Activated CD8-positive, alpha-beta T cell treated with anti-CD3 and anti-CD28 coated beads for 36 hours (primary cell): ENCODE data around the gene TNNT3. TPM values are rescaled to one million over a fixed set of nuclear protein-coding genes. Genes with fewer than 3 reads are reported as not detected.

ENCODE experiments used
- ATAC-seq: fragments of 200-7000 bp; cut with Tn5 transposase; one replicate; pipeline ENCODE4 v1.10.0; 2021; ENCODE audit warnings: mild to moderate bottlenecking, moderate library complexity
- CTCF ChIA-PET: fragments of 350-600 bp; sonication (Branson Sonifier 250); formaldehyde crosslinking; loops from one replicate; lab custom pipeline; 2021; ENCODE audit warnings: antibody characterized with exemption; lab: Charles Lee
- POLR2A ChIA-PET: fragments of 350-600 bp; sonication (Branson Sonifier 250); formaldehyde crosslinking; loops from one replicate; lab custom pipeline; 2021; ENCODE audit warnings: antibody characterized with exemption; lab: Charles Lee
- DNase-seq: peaks from one replicate; pipeline ENCODE4 v3.0.0-alpha.2; 2020
- H3K27ac Mint-ChIP-seq: one replicate; pipeline ENCODE4 v1.8.0; 2021; ENCODE audit warnings: mild to moderate bottlenecking, mixed read lengths
- H3K27me3 Mint-ChIP-seq: one replicate; pipeline ENCODE4 v1.8.0; 2021; ENCODE audit warnings: mixed read lengths
- H3K36me3 Mint-ChIP-seq: one replicate; pipeline ENCODE4 v1.8.0; 2021; ENCODE audit warnings: low read depth, mixed read lengths
- H3K4me1 Mint-ChIP-seq: one replicate; pipeline ENCODE4 v1.8.0; 2021; ENCODE audit warnings: low read depth, mixed read lengths
- H3K4me3 Mint-ChIP-seq: one replicate; pipeline ENCODE4 v1.8.0; 2021; ENCODE audit warnings: mild to moderate bottlenecking, moderate library complexity, mixed read lengths
- H3K9me3 Mint-ChIP-seq: one replicate; pipeline ENCODE4 v1.8.0; 2021; ENCODE audit warnings: mixed read lengths
- intact Hi-C: fragments of 100-400 bp; cut with micrococcal nuclease; formaldehyde crosslinking; loops from one replicate; pipeline ENCODE4 v1.10.0; 2022
- total RNA-seq, 2 experiments: library from RNA; stranded (reverse); gene quantifications; one replicate each; pipeline ENCODE4 v1.2.3, GENCODE V29; 2021
- TF ChIP-seq, protein P1 (sequence below): fragments of 200-600 bp; IDR thresholded peaks from one replicate; pipeline ENCODE4 v1.8.0; 2022; ENCODE audit warnings: antibody characterized with exemption, mild to moderate bottlenecking

The TNNT3 gene
- total RNA-seq, 2 experiments from 2014 or later: 4.9 to 5.4 TPM

DNA sequence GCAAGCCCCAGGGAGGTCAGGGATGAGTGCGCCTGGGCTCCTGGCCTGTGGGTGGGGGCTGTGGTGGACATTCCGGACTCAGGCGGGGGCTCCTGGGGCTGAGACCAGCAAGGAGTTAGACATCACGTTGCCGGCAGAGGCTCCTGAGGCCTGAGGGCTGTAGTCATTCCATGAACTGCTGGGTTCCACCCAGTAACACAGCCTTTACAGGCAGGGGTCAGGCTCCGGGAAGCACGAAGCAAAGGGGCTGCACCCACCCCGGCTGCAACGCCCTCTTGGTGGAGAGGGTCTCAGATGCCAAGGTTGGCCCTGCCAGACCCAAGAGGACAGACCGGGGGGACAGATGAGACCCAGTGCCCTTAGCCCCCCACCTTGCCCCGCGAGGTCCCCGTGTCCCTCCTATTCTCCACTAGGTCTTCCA lies 9.0 kb downstream of the TNNT3 start:
- TF ChIP-seq, protein P1, sequence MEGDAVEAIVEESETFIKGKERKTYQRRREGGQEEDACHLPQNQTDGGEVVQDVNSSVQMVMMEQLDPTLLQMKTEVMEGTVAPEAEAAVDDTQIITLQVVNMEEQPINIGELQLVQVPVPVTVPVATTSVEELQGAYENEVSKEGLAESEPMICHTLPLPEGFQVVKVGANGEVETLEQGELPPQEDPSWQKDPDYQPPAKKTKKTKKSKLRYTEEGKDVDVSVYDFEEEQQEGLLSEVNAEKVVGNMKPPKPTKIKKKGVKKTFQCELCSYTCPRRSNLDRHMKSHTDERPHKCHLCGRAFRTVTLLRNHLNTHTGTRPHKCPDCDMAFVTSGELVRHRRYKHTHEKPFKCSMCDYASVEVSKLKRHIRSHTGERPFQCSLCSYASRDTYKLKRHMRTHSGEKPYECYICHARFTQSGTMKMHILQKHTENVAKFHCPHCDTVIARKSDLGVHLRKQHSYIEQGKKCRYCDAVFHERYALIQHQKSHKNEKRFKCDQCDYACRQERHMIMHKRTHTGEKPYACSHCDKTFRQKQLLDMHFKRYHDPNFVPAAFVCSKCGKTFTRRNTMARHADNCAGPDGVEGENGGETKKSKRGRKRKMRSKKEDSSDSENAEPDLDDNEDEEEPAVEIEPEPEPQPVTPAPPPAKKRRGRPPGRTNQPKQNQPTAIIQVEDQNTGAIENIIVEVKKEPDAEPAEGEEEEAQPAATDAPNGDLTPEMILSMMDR: no peak
- ChIA-PET POLR2A (no interaction called here), CTCF (interaction anchor here (2.0 kb wide), 1 partner anchor 46 kb away, joined by 5 read pairs; no protein-coding TSS in a partner anchor)
- Mint-ChIP-seq H3K27ac (no peak overlapping the region), H3K9me3 (no peaks in the 10 kb centered on the region), H3K4me1 (peaks cover 2% of the 10 kb centered on the region), H3K27me3 (no peaks in the 10 kb centered on the region), H3K4me3 (no peak overlapping the region), H3K36me3 (no peaks in the 10 kb centered on the region)
- DNase-seq (no peak), ATAC-seq (no peak)
- intact Hi-C loops: no loop called here

- ChIA-PET POLR2A (interaction anchor here (0.8 kb wide), 1 partner anchor 69 kb away, joined by 3 read pairs; the partner anchor contains the start of gene H19), CTCF (interaction anchor here (2.0 kb wide), 1 partner anchor 47 kb away, joined by 5 read pairs; no protein-coding TSS in a partner anchor)
- DNase-seq: no peak
- ATAC-seq: no peak
- Mint-ChIP-seq H3K27ac (no peak overlapping the region), H3K4me3 (no peak overlapping the region), H3K36me3 (no peaks in the 10 kb centered on the region), H3K27me3 (no peaks in the 10 kb centered on the region), H3K9me3 (no peaks in the 10 kb centered on the region), H3K4me1 (peaks cover 2% of the 10 kb centered on the region)
- intact Hi-C loops: no loop called here
- TF ChIP-seq, protein P1: no peak
These were observed 9.5 kb downstream of the TNNT3 start for GRCh38 chr11:1928891-1929541.

DNA sequence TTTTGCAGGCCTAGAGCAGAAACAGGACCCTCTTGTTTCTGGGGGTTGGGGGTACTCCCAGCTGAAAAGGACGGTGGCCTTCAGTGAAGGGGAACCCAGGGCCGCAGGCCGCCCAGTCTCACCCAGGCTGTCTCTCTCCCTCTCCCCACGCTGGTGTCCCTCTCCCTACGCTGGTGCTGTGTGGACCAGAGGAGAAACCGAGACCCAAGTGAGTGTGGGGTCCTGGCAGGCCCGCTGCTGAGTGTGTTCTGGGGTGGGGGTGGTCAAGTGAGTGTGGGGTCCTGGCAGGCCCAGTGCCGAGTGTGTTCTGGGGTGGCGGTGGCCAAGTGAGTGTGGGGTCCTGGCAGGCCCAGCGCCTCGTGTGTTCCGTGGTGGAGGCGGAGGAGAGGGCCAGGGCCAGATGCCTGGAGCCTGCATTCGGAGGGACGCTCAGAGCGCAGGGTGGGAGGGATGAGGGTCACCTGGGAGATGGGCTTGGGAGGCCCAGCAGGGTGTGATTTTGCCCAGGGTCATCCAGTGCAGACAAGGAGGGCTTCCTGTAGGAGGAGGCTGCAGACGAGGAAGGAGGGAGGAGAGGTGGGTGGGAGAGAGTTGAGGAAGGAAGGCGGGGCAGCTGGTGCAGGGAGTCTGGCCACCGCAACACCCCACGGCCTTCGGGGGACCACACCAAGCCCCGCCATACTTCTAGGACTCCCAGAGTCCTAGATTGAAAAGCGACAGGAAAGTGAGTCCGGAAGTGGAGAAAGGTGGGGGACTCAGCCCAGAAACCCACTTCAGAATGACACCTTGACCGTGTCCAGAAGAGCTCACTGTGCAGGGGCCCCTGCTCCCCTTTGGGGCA lies 10.3 kb downstream of the TNNT3 start:
- ChIA-PET CTCF (interaction anchor here (0.6 to 2.0 kb wide), 2 partner anchors 47 to 251 kb away, joined by 3 to 5 read pairs; no protein-coding TSS in a partner anchor), POLR2A (interaction anchor here (0.7 to 0.8 kb wide), 2 partner anchors 68 to 114 kb away, joined by 3 read pairs; partner anchors contain the start of gene H19)
- H3K27me3 Mint-ChIP-seq: no peaks in the 10 kb centered on the region
- peaks cover 2% of the 10 kb centered on the region for H3K4me1 Mint-ChIP-seq
- H3K9me3 Mint-ChIP-seq: no peaks in the 10 kb centered on the region
- H3K4me3 Mint-ChIP-seq: no peak overlapping the region
- DNase-seq: no peak
- no peak for ATAC-seq
- intact Hi-C loops: no loop called here
- H3K27ac Mint-ChIP-seq: no peak overlapping the region
- TF ChIP-seq, protein P1: no peak
- no peaks in the 10 kb centered on the region for H3K36me3 Mint-ChIP-seq

DNA sequence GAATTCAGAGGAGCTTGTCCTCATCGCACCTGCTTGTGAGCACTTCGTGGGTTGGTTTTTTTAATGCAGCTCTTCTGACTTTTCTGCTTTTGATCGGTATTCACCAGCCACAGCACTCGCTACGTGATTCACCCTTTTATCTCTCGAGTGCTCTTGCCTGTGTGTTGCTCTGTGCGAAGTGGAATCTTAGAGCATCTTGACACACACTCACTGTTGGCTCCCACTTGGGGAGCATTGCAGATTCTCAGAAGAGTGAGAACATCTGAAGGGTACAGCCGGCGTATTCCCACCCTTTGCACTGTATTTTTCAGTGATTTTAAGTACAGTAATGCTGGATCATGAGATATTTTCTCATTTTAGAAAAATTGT lies 10.9 kb downstream of the TNNT3 start:
- Mint-ChIP-seq H3K4me1 (peaks cover 2% of the 10 kb centered on the region), H3K9me3 (no peaks in the 10 kb centered on the region), H3K4me3 (no peak overlapping the region), H3K27me3 (no peaks in the 10 kb centered on the region), H3K36me3 (no peaks in the 10 kb centered on the region), H3K27ac (no peak overlapping the region)
- ATAC-seq (peak; percentile 51), DNase-seq (no peak)
- TF ChIP-seq, protein P1: no peak
- intact Hi-C loops: no loop called here
- ChIA-PET POLR2A (interaction anchor here (0.7 kb wide), 1 partner anchor 114 kb away, joined by 3 read pairs; no protein-coding TSS in a partner anchor), CTCF (interaction anchor here (0.6 kb wide), 1 partner anchor 252 kb away, joined by 3 read pairs; no protein-coding TSS in a partner anchor)
